ENCODE measurements around the gene VAMP2. TPM values are rescaled to one million over a fixed set of nuclear protein-coding genes. Genes with fewer than 3 reads are reported as not detected.

VAMP2 gene
- total and polyA plus RNA-seq, 9 of the 15 experiments (the other 6 are each of a cell fraction or from before 2014, with no cell fraction given) = 2.3 to 31.8 (median 6.0) TPM

DNA sequence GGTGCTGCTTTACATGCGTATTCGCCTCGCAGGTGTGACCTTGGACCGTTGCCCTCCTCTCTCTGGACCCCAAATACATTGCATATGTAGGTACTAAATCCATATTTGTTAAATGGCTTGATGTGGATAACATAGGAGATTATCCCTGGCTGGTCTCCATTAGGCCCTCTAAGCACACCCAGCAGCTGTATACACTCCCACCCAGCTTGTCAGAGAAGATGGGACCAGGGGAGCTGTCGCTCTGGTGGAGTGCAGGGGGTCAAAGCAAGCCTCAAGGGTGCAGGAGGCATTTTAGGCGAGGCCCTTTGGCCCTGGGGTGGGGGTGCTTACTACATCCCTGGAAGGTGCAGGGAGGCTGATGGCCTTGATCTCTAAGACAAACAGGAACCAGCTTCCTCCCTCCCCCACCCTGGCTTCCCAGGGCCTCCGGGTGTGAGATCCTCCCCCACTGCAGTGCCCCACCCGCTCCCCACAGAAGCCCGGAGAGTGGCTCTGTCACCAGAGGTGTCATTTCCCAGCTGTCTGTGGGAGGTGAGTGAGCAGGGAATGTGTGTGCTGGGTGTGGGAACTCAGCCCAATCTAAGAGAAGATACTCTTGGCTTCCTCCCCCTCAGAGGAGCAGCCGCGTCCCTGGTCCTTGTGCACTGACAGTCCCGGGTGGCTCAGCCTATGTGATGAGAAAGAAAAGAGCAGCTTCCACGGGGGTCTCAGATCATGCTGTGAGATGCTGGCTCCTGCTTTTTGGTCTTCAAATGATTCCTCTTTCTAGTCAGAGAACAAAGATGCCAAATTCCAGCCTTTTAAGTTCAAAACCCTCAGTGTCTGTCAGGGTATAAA lies 1.4 kb upstream of the VAMP2 start (continued):
- TF ChIP-seq, protein P1, sequence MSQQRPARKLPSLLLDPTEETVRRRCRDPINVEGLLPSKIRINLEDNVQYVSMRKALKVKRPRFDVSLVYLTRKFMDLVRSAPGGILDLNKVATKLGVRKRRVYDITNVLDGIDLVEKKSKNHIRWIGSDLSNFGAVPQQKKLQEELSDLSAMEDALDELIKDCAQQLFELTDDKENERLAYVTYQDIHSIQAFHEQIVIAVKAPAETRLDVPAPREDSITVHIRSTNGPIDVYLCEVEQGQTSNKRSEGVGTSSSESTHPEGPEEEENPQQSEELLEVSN (IDR thresholded peaks at IDR 0.05; ENCODE audit: borderline replicate concordance in 1 of 2, extremely low read depth in 1 of 2, insufficient read depth in 1 of 2, insufficient read length in 1 of 2, low read depth in 1 of 2, low read length in 1 of 2, poor library complexity in 1 of 2, severe bottlenecking in 1 of 2) = peak in 1 of 2 experiments; percentile 53
- TF ChIP-seq NEUROD1 (IDR thresholded peaks at IDR 0.05; ENCODE audit: borderline replicate concordance, low read depth, low read length, partially characterized antibody) (peak; percentile 20), TEAD4 (IDR thresholded peaks at IDR 0.05; ENCODE audit: low read length) (0 out of 2 replicates have a peak, but pooled peaks have one; percentile 14), TEAD4 (CRISPR knock-in tag; IDR thresholded peaks at IDR 0.05; ENCODE audit: borderline replicate concordance) (no peak), PBX2 (CRISPR knock-in tag; IDR thresholded peaks at IDR 0.05; ENCODE audit: low read depth) (no peak), PBX2 (tag; conservative IDR thresholded peaks at IDR 0.05; ENCODE audit: low read depth) (no peak), NCOR1 (IDR thresholded peaks at IDR 0.05) (peak; percentile 61), RBM34 (IDR thresholded peaks at IDR 0.05; ENCODE audit: borderline replicate concordance, insufficient read depth, low read length) (no peak), ZC3H8 (IDR thresholded peaks at IDR 0.05) (no peak), TBL1XR1 (IDR thresholded peaks at IDR 0.05; ENCODE audit: low read length in 2 of 2) (peak; percentile 24 to 72; a peak in 3 of 4 replicates), THRAP3 (IDR thresholded peaks at IDR 0.05; ENCODE audit: borderline replicate concordance) (no peak), E2F3 (CRISPR knock-in tag; IDR thresholded peaks at IDR 0.05) (no peak), FIP1L1 (IDR thresholded peaks at IDR 0.05; ENCODE audit: low read depth, low read length, poor library complexity, severe bottlenecking) (no peak), NCOA1 (IDR thresholded peaks at IDR 0.05; ENCODE audit: low read depth) (no peak), ZNF324 (CRISPR knock-in tag; IDR thresholded peaks at IDR 0.05) (no peak), NR3C1 (CRISPR knock-in tag; IDR thresholded peaks at IDR 0.05) (no peak), ARHGAP35 (IDR thresholded peaks at IDR 0.05; ENCODE audit: partially characterized antibody) (no peak), MAZ (CRISPR knock-in tag; conservative IDR thresholded peaks at IDR 0.05 in 1 of 2, IDR thresholded peaks at IDR 0.05 in 1 of 2) (peak; percentile 84 to 90)
- TF ChIP-seq, protein P2, sequence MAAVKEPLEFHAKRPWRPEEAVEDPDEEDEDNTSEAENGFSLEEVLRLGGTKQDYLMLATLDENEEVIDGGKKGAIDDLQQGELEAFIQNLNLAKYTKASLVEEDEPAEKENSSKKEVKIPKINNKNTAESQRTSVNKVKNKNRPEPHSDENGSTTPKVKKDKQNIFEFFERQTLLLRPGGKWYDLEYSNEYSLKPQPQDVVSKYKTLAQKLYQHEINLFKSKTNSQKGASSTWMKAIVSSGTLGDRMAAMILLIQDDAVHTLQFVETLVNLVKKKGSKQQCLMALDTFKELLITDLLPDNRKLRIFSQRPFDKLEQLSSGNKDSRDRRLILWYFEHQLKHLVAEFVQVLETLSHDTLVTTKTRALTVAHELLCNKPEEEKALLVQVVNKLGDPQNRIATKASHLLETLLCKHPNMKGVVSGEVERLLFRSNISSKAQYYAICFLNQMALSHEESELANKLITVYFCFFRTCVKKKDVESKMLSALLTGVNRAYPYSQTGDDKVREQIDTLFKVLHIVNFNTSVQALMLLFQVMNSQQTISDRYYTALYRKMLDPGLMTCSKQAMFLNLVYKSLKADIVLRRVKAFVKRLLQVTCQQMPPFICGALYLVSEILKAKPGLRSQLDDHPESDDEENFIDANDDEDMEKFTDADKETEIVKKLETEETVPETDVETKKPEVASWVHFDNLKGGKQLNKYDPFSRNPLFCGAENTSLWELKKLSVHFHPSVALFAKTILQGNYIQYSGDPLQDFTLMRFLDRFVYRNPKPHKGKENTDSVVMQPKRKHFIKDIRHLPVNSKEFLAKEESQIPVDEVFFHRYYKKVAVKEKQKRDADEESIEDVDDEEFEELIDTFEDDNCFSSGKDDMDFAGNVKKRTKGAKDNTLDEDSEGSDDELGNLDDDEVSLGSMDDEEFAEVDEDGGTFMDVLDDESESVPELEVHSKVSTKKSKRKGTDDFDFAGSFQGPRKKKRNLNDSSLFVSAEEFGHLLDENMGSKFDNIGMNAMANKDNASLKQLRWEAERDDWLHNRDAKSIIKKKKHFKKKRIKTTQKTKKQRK (IDR thresholded peaks at IDR 0.05; ENCODE audit: borderline replicate concordance, low read depth, low read length) = no peak
- TF ChIP-seq, protein P3, sequence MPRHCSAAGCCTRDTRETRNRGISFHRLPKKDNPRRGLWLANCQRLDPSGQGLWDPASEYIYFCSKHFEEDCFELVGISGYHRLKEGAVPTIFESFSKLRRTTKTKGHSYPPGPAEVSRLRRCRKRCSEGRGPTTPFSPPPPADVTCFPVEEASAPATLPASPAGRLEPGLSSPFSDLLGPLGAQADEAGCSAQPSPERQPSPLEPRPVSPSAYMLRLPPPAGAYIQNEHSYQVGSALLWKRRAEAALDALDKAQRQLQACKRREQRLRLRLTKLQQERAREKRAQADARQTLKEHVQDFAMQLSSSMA (CRISPR knock-in tag; IDR thresholded peaks at IDR 0.05) = no peak
